HG02642 (cell line): ENCODE measurements around the gene AGBL4.
"Not testable (repeated sequence)": the region's sequence is repeated elsewhere in the genome, so short reads cannot be mapped to it uniquely, and the experiment has no call there.

Experiments
- ATAC-seq: cut with Tn5 transposase; IDR thresholded peaks from one replicate; pipeline ENCODE4 v1.9.1; 2021; ENCODE audit warnings: mild to moderate bottlenecking; ENCODE audit not compliant: unreplicated experiment, poor library complexity

The AGBL4 gene

GRCh38 chr1:49085079-49085478 is 938.7 kb downstream of the AGBL4 start:
- ATAC-seq, result no peak

- no peak for ATAC-seq
These were observed 963.0 kb downstream of the AGBL4 start for GRCh38 chr1:49060766-49061165.

- ATAC-seq, result no peak
These were observed 964.7 kb downstream of the AGBL4 start for GRCh38 chr1:49059087-49059486.

- ATAC-seq, result no peak
These were observed 971.7 kb downstream of the AGBL4 start for GRCh38 chr1:49052102-49052501.

GRCh38 chr1:49051647-49052046 is 972.1 kb downstream of the AGBL4 start:
- ATAC-seq, result no peak

GRCh38 chr1:49050041-49050440 is 973.7 kb downstream of the AGBL4 start:
- no peak for ATAC-seq

- no peak for ATAC-seq
These were observed 975.6 kb downstream of the AGBL4 start for GRCh38 chr1:49048188-49048587.

GRCh38 chr1:49046305-49046704 is 977.4 kb downstream of the AGBL4 start:
- ATAC-seq, result no peak

- no peak for ATAC-seq
These were observed 978.4 kb downstream of the AGBL4 start for GRCh38 chr1:49045371-49045770.

- no peak for ATAC-seq
These were observed 987.1 kb downstream of the AGBL4 start for GRCh38 chr1:49036700-49037099.

GRCh38 chr1:49028396-49028795 is 995.4 kb downstream of the AGBL4 start:
- ATAC-seq, result no peak

GRCh38 chr1:49026230-49026811 is 997.4 kb downstream of the AGBL4 start:
- ATAC-seq, result no peak

- no peak for ATAC-seq
These were observed 1007.5 kb downstream of the AGBL4 start for GRCh38 chr1:49016030-49016977.

GRCh38 chr1:49013079-49013478 is 1010.7 kb downstream of the AGBL4 start:
- no peak for ATAC-seq

GRCh38 chr1:49002981-49003380 is 1020.8 kb downstream of the AGBL4 start:
- ATAC-seq, result not testable (repeated sequence)

GRCh38 chr1:48999321-48999720 is 1024.4 kb downstream of the AGBL4 start:
- no peak for ATAC-seq

GRCh38 chr1:48996311-48996710 is 1027.4 kb downstream of the AGBL4 start:
- no peak for ATAC-seq

- ATAC-seq, result no peak
These were observed 1035.0 kb downstream of the AGBL4 start for GRCh38 chr1:48988633-48989197.

- ATAC-seq, result no peak
These were observed 1043.8 kb downstream of the AGBL4 start for GRCh38 chr1:48979940-48980339.

GRCh38 chr1:48978413-48978812 is 1045.3 kb downstream of the AGBL4 start:
- ATAC-seq, result no peak

- ATAC-seq, result no peak
These were observed 1046.5 kb downstream of the AGBL4 start for GRCh38 chr1:48977273-48977672.
